Lung (tissue), 12 donors: ENCODE data around the gene GRSF1. TPM values are rescaled to one million over a fixed set of nuclear protein-coding genes. Genes with fewer than 3 reads are reported as not detected.

Experiments
- ATAC-seq: fragments of 200-7000 bp; cut with Tn5 transposase; one replicate; pipeline ENCODE4 v1.9.1; 2020; ENCODE audit warnings: moderate number of reproducible peaks; ENCODE audit not compliant: insufficient read depth, low FRiP score
- DNase-seq, 3 donors: peaks; one replicate each; pipeline ENCODE4 v3.0.0-alpha.2; 2013 to 2017
- H3K27ac ChIP-seq, 2 donors: one replicate each; pipeline ENCODE4 v1.5.1; 2013; ENCODE audit warnings: mild to moderate bottlenecking in 2 of 2, moderate library complexity in 2 of 2, control low read depth in 1 of 2, inconsistent platforms in 1 of 2, low read depth in 1 of 2, low read length in 1 of 2
- H3K27me3 ChIP-seq, 3 donors: one replicate each; pipeline ENCODE4 v1.5.1; 2013; ENCODE audit warnings: low read length in 2 of 3; ENCODE audit not compliant: control insufficient read depth in 3 of 3, insufficient read depth in 3 of 3
- H3K36me3 ChIP-seq, 4 donors: one replicate each; pipeline ENCODE4 v1.5.1; 2013; ENCODE audit warnings: low read length in 4 of 4, mild to moderate bottlenecking in 1 of 4, moderate library complexity in 1 of 4; ENCODE audit not compliant: control insufficient read depth in 4 of 4, insufficient read depth in 4 of 4
- H3K4me1 ChIP-seq, 5 donors: one replicate each; pipeline ENCODE4 v1.5.1; 2013; ENCODE audit warnings: low read length in 5 of 5, mild to moderate bottlenecking in 2 of 5, moderate library complexity in 1 of 5; ENCODE audit not compliant: control insufficient read depth in 5 of 5, insufficient read depth in 5 of 5
- H3K4me3 ChIP-seq: one replicate; pipeline ENCODE4 v1.5.1; 2013; ENCODE audit warnings: mild to moderate bottlenecking, control low read depth, moderate library complexity
- H3K9ac ChIP-seq, 2 donors: one replicate each; pipeline ENCODE4 v1.5.1; 2013; ENCODE audit warnings: low read length in 2 of 2, control low read depth in 1 of 2; ENCODE audit not compliant: insufficient read depth in 1 of 2
- H3K9me3 ChIP-seq, 4 donors: one replicate each; pipeline ENCODE4 v1.5.1; 2013; ENCODE audit warnings: low read length in 3 of 4, mild to moderate bottlenecking in 1 of 4, moderate library complexity in 1 of 4; ENCODE audit not compliant: control insufficient read depth in 4 of 4, insufficient read depth in 3 of 4
- WGBS, 2 donors: extraction: QIAGEN DNeasy Blood & Tissue Kit; methylation state at CpG; one replicate each; pipeline ENCODE4 v1.1.7; 2013; 5-methylcytosine and 5-hydroxymethylcytosine counted together
- polyA plus RNA-seq, 2 donors: library from polyadenylated mRNA; stranded (reverse); fragments of 200-250 nt; gene quantifications; one replicate each; pipeline ENCODE4 v1.2.1, GENCODE V29; 2013
- total RNA-seq, 2 donors: library from RNA; depleted of rRNA in 1 of 2; stranded (reverse); fragments of >200 nt in 1 of 2; gene quantifications; one replicate each; pipeline ENCODE4 v1.2.1, GENCODE V29; 2014 to 2021
- TF ChIP-seq, protein P1 (sequence below): IDR thresholded peaks from 2 replicates; pipeline ENCODE4 v1.5.1; 2012; ENCODE audit warnings: mild to moderate bottlenecking; ENCODE audit errors: control extremely low read depth, extremely low read depth
- donor health status: control.
- donor health status: control.
- donor health status: Bipolar disorder and iron deficiency.
- donor health status: healthy.
- donor health status: DM: yes; HTN: yes; CAD: no.

Gene GRSF1
- total and polyA plus RNA-seq, 4 donors, result 28.5 to 64.6 (median 47.5) TPM

- Histone ChIP-seq H3K4me3 (no peak overlapping the region), H3K36me3 (peaks cover 17 to 36% (median 25%) of the 10 kb centered on the region in 4 donors), H3K4me1 (no peaks in the 10 kb centered on the region), H3K27me3 (no peaks in the 10 kb centered on the region), H3K9me3 (no peaks in the 10 kb centered on the region), H3K9ac (no peak overlapping the region), H3K27ac (no peak overlapping the region)
- DNase-seq (no peak), ATAC-seq (no peak)
- 94 to 97% methylated on average over 6 of the region's 6 CpGs for WGBS, 2 donors
- TF ChIP-seq, protein P1, sequence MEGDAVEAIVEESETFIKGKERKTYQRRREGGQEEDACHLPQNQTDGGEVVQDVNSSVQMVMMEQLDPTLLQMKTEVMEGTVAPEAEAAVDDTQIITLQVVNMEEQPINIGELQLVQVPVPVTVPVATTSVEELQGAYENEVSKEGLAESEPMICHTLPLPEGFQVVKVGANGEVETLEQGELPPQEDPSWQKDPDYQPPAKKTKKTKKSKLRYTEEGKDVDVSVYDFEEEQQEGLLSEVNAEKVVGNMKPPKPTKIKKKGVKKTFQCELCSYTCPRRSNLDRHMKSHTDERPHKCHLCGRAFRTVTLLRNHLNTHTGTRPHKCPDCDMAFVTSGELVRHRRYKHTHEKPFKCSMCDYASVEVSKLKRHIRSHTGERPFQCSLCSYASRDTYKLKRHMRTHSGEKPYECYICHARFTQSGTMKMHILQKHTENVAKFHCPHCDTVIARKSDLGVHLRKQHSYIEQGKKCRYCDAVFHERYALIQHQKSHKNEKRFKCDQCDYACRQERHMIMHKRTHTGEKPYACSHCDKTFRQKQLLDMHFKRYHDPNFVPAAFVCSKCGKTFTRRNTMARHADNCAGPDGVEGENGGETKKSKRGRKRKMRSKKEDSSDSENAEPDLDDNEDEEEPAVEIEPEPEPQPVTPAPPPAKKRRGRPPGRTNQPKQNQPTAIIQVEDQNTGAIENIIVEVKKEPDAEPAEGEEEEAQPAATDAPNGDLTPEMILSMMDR, result no peak
Measured at GRCh38 chr4:70793626-70794025, 46.1 kb downstream of the GRSF1 start.

- Histone ChIP-seq H3K4me1 (peaks cover 0 to under 1% (median 0%) of the 10 kb centered on the region in 5 donors), H3K36me3 (peaks cover 7 to 26% (median 18%) of the 10 kb centered on the region in 4 donors), H3K9ac (no peak overlapping the region), H3K27me3 (no peaks in the 10 kb centered on the region), H3K4me3 (no peak overlapping the region), H3K9me3 (no peaks in the 10 kb centered on the region), H3K27ac (no peak overlapping the region)
- TF ChIP-seq, protein P1, result no peak
- ATAC-seq (no peak), DNase-seq (no peak)
- 98 to 100% methylated on average over 1 of the region's 1 CpG for WGBS, 2 donors
Measured at GRCh38 chr4:70788733-70789132, 51.0 kb downstream of the GRSF1 start.

- Histone ChIP-seq H3K4me3 (no peak overlapping the region), H3K27me3 (no peaks in the 10 kb centered on the region), H3K36me3 (peaks cover 4 to 23% (median 14%) of the 10 kb centered on the region in 4 donors), H3K9me3 (no peaks in the 10 kb centered on the region), H3K4me1 (peaks cover 0 to 7% (median 0%) of the 10 kb centered on the region in 5 donors), H3K27ac (no peak overlapping the region), H3K9ac (no peak overlapping the region)
- DNase-seq (no peak), ATAC-seq (no peak)
- WGBS, 2 donors, result 96 to 99% methylated on average over 5 of the region's 5 CpGs
- TF ChIP-seq, protein P1, result no peak
Measured at GRCh38 chr4:70787496-70787895, 52.2 kb downstream of the GRSF1 start.

GRCh38 chr4:70783096-70783495, 56.6 kb downstream of the GRSF1 start:
- peak; percentile 26 to 91 (median 90) for DNase-seq
- Histone ChIP-seq H3K36me3 (peaks cover 0 to 12% (median 9%) of the 10 kb centered on the region in 4 donors), H3K27ac (no peak overlapping the region), H3K4me1 (peaks cover 0 to 14% (median 5%) of the 10 kb centered on the region in 5 donors), H3K27me3 (no peaks in the 10 kb centered on the region), H3K9me3 (no peaks in the 10 kb centered on the region), H3K9ac (peak overlapping the region in 1 of 2 donors; percentile 32), H3K4me3 (no peak overlapping the region)
- TF ChIP-seq, protein P1, result no peak
- WGBS, 2 donors, result 81 to 86% methylated on average over 4 of the region's 4 CpGs
- no peak for ATAC-seq
